ENCODE data around the gene RIOK2.
"Not testable (repeated sequence)": the region's sequence is repeated elsewhere in the genome, so short reads cannot be mapped to it uniquely, and the experiment has no call there.

Gene RIOK2

DNA sequence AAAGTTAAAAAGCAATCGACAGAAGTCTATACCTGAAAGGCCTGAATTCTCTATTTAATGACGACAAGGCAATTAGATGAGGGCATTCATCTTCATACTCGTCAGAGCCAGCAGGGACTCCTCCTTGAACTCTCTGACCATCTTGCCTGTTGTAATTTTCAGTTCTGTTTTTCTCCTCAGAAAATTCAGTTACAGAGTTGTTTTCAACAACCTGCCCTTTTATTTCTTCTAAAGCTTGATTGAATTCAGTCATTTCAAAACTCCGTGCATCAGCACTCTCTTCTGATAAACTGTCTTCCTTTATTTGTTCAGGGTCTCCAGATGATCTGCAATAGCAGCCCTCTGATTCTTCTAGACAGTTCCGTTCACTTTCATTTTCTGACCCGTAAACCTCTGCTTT lies 15.6 kb downstream of the RIOK2 start:
- no peak for DNase-seq (ENCODE audit: low read depth)

DNA sequence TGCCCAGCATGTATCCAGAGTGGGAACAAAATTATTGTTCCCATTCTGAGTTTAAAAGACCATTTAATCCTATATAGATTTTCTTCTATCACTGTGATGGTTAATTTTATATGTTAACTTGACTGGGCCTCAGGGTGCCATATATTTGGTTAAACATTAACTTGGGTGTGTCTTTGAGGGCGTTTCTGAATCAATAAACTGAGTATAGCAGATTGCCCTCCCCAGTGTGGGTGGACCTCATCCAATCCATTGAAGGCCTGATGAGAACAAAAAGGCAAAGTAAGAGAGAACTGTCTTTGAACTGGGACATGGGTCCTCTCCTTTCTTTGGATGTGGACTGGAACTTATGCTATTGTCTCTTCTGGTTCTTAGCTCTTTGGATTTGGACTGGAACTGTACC lies 17.3 kb downstream of the RIOK2 start:
- DNase-seq (ENCODE audit: low read depth): no peak

DNA sequence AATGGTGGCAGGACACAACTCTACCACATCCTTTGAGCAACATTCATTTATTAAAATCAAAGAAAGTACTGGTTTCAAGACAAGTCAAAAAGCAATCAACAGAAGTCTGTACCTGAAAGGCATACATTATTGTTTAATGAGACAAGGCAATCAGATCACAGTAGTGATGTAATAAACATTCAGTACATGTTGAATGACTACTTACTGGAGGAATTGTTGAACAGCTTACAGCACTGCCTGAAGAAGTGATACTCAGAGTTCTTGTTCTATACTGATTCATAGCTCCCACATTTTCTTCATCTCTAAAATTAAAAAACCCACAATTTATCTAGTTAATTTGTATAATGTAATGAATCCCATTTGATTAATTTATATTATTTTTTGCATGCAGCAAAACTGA lies 18.2 kb downstream of the RIOK2 start:
- DNase-seq (ENCODE audit: low read depth): no peak

DNA sequence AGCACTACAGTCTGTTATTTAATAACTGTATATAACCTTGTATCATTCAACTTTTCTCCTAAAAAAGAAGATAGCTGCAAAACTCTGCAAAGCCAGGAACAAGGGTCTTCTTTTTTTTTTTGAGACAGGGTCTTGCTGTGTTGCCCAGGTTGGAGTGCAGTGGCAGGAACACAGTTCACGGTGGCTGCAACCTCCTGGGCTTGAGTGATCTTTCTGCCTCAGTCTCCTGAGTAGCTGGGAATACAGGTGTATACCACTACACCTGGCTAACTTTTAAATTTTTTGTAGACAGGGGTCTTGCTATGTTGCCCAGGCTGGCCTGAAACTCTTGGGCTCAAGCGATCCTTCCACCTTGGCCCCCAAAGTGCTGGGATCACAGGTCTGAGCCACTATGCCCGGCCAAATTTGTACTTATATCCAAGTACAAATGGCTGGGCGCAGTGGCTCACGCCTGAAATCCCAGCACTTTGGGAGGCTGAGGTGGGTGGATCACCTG lies 19.2 kb downstream of the RIOK2 start:
- no peak for DNase-seq (ENCODE audit: low read depth)

DNA sequence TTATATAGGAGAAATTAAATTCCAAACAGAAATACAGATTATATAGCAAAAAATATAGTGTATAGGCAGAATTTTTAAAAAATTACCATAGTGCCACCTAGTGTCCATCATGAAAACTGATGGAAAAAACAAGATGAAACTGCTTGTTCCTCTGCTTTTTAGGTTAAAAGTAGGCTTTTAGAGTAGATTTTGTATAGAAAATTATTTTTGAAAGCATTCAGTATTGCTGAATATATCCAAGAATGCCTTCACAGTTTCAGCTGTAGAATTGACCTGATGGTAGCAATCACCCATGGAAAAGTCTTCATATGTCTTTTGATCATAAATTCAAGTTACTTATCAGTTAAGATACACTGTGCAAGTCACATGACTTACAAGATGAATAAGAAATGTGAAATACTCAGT lies 19.7 kb downstream of the RIOK2 start:
- DNase-seq (ENCODE audit: low read depth): no peak

GRCh38 chr5:97162045-97162444 lies 21.0 kb downstream of the RIOK2 start:
- peak; percentile 32 for DNase-seq (ENCODE audit: low read depth)

DNA sequence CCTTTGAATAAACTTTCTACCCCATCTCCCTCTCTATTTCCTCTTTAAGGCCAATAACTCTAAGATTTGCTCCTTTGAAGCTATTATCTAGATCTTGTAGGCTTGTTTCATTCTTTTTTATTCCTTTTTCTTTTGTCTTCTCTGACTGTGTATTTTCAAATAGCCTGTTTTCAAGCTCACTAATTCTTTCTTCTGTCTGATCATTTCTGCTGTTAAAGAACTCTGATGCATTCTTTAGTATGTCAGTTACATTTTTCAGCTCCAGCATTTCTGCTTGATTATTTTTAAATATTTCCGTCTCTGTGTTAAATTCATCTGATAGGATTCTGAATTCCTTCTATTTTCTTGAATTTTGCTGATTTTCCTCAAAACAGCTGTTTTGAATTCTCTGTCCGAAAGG lies 25.4 kb downstream of the RIOK2 start:
- no peak for DNase-seq (ENCODE audit: low read depth)

DNA sequence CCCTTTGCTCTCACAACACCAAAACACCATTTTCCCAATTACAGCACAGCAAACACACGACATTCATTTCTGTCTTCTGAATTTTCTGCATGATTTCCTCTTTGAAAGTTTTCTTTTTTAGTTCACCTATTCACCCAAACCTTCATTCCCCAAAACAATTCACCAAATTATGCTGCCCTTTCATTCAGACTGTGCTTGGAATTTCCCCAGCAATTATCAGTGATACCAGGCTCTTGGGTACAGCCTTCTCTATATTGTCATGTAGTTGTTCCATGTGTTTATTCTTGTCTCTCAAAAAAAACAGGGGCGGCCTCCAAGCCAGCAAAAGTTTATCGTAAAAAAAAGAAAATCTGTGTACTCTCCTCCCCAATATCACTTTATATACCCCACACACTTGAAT lies 31.7 kb downstream of the RIOK2 start:
- no peak for DNase-seq (ENCODE audit: low read depth)

- no peak for DNase-seq (ENCODE audit: low read depth)
Observed at GRCh38 chr5:97150401-97150800, 32.6 kb downstream of the RIOK2 start.

- no peak for DNase-seq (ENCODE audit: low read depth)
Observed at GRCh38 chr5:97149709-97150108, 33.3 kb downstream of the RIOK2 start.

GRCh38 chr5:97148288-97148687 lies 34.8 kb downstream of the RIOK2 start:
- no peak for DNase-seq (ENCODE audit: low read depth)

- DNase-seq (ENCODE audit: low read depth): no peak
Observed at GRCh38 chr5:97143704-97144103, 39.3 kb downstream of the RIOK2 start.

DNA sequence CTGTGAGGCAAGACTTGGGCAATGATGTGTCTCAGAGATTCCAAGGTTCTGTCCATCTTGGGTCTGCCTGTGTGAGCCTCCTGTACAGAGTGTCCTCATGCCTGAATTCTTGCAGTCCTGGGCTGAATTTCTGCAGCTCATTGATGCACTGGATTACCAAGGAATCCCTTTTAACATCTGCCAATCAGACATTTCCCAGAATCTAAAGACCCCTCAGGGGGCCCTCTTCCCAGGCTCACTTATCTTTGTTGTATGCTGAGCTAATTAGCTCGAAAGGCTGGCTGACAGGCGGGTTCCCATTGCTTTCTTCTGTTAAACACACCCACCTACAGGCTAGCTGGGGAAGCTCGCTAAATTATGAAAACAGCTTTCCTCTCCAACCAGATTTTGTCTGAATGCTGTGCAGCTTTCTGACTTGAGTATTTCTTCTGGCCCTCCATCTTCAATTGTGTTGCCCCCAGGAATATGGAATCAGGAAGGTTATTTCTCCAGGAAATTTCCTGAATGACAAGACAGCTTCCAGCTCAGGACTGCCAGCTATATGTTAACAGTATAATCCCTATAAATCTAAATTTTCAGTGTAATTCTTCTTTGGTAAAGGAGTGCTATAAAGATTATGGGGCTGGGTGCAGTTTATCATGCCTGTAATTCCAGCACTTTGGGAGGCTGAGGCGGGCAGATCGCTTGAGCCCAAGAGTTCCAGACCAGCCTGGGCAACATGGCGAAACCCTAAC lies 40.4 kb downstream of the RIOK2 start, which contains the start of gene LIX1:
LIX1 (minus strand) TSS at position 91 of the 734 bp plus-strand sequence; CDS start at position 56, 35 bp downstream.
- no peak for DNase-seq (ENCODE audit: low read depth)

GRCh38 chr5:97141539-97141938 lies 41.5 kb downstream of the RIOK2 start:
- no peak for DNase-seq (ENCODE audit: low read depth)

GRCh38 chr5:97141031-97141430 lies 42.0 kb downstream of the RIOK2 start:
- no peak for DNase-seq (ENCODE audit: low read depth)

GRCh38 chr5:97140250-97140649 lies 42.8 kb downstream of the RIOK2 start:
- DNase-seq (ENCODE audit: low read depth): not testable (repeated sequence)

- no peak for DNase-seq (ENCODE audit: low read depth)
Observed at GRCh38 chr5:97136475-97136874, 46.6 kb downstream of the RIOK2 start.

DNA sequence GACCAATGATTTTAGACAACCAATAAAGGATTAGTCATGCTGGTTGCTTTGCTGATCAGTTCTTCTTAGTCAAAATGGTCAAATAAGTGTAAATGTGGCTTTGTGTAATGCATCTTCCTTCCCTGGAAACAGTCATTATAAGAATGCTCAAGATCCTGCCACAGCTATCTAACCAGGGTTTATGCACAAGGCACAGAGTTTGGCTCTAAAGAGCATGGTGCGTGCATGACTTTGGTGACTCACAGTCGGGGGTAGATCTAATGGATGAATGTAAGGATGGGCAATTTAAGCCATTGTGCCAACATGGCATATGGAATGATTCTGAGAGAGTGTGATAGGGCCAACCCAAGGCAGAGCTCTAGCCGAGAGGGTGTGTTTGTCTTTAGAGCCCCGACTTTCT lies 47.2 kb downstream of the RIOK2 start:
- DNase-seq (ENCODE audit: low read depth): no peak

GRCh38 chr5:97134634-97135033 lies 48.4 kb downstream of the RIOK2 start:
- no peak for DNase-seq (ENCODE audit: low read depth)

GRCh38 chr5:97133101-97133500 lies 49.9 kb downstream of the RIOK2 start:
- no peak for DNase-seq (ENCODE audit: low read depth)

DNA sequence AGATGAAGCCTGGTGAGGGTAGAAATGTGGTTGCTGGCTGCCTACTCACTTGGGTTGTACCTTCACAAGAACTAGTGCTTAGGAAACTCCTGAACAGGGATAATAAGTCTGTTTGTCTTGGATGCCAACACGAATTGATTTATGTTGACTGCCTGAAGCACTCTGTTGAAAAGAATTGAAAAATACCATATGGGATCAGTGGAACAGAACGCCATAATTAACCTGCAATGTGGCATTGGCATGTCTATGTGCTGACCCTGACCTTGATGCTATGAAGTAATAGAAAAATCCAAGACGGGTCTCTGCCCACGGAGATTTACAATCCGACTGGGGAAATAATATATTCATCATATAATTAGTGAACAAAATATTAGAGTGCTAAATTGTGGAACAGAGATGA lies 51.1 kb downstream of the RIOK2 start:
- DNase-seq (ENCODE audit: low read depth): no peak

DNA sequence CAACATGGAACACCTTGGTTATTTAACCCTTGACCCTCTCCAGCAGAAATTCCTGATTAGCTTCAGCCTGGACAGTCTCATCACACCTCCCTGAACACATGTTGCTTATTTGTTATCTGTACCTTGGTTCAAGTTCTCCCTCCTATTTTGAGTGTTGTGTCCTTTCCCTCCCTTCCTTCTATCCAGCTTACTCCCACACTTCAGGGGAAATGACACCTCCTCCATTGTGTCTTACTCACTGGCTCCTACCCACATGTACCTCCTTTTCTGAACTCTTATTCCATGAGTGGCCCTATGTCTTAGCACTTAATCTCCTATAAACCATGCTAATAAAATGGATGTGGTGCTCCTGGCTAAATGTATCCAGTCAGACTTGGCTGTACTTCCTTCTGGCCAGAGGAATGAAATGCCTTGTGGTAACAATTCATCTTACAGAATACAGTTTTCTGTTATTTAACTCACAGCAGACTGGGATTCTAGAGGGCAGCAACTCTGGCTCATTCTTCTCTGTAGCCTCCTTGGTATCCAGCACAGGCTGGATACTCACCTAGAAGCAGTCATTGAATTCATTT lies 51.8 kb downstream of the RIOK2 start:
- DNase-seq (ENCODE audit: low read depth): no peak

GRCh38 chr5:97127727-97128126 lies 55.3 kb downstream of the RIOK2 start:
- no peak for DNase-seq (ENCODE audit: low read depth)
